Vein endothelial cell (primary cell): ENCODE results near the gene GAMT. TPM values are rescaled to one million over a fixed set of nuclear protein-coding genes. Genes with fewer than 3 reads are reported as not detected.

Source experiments
- total RNA-seq: library from RNA; depleted of rRNA; stranded (reverse); fragments of >200 nt; gene quantifications from 2 replicates; pipeline ENCODE4 v1.2.3, GENCODE V29; 2012

The GAMT gene
- total RNA-seq = 20.1 and 31.0 TPM in 2 replicates

GRCh38 chr19:1401138-1401888, at the start of gene GAMT:
GAMT (minus strand) TSS chr19:1401542; CDS start chr19:1401476, 66 bp downstream.

GRCh38 chr19:1449467-1450442, 48.4 kb upstream of the GAMT start, which contains the start of gene APC2:
APC2 (plus strand) TSS chr19:1450121; CDS start chr19:1453002, 2,881 bp downstream.

GRCh38 chr19:1438035-1438932, 36.9 kb upstream of the GAMT start, which contains the start of gene RPS15:
RPS15 (plus strand) TSS chr19:1438396; CDS start chr19:1438426, 30 bp downstream.

GRCh38 chr19:1407528-1408299, 6.4 kb upstream of the GAMT start, which contains the start of gene DAZAP1:
DAZAP1 (plus strand) TSS chr19:1407586; CDS start chr19:1407774, 188 bp downstream.

GRCh38 chr19:1383312-1384084, 17.8 kb downstream of the GAMT start, which contains the start of gene NDUFS7:
NDUFS7 (plus strand) TSS chr19:1383907; CDS start chr19:1383927, 20 bp downstream.

Other genes with a start within 250 kb of the GAMT start
- 38.4 and 40.5 TPM in 2 replicates for gene SBNO2, start 227.3 kb downstream of the GAMT start, total RNA-seq
- 71.0 and 85.6 TPM in 2 replicates for gene STK11, start 195.8 kb downstream of the GAMT start, total RNA-seq
- 6.4 and 7.2 TPM in 2 replicates for gene CBARP, start 163.5 kb downstream of the GAMT start, total RNA-seq
- 18.0 and 24.8 TPM in 2 replicates for gene ATP5F1D, start 159.8 kb downstream of the GAMT start, total RNA-seq
- 23.3 and 24.8 TPM in 2 replicates for gene MIDN, start 153.0 kb downstream of the GAMT start, total RNA-seq
- 308 and 317 TPM in 2 replicates for gene CIRBP, start 132.2 kb downstream of the GAMT start, total RNA-seq
- 24.7 and 32.7 TPM in 2 replicates for gene FAM174C, start 126.0 kb downstream of the GAMT start, total RNA-seq
- gene EFNA2, start 115.7 kb downstream of the GAMT start, total RNA-seq = 0.57 and 1.3 TPM in 2 replicates
- 54.9 and 59.0 TPM in 2 replicates for gene NDUFS7, start 17.6 kb downstream of the GAMT start, total RNA-seq
- gene DAZAP1, start 6.0 kb upstream of the GAMT start, total RNA-seq = 63.0 and 78.0 TPM in 2 replicates
- 657 and 725 TPM in 2 replicates for gene RPS15, start 36.9 kb upstream of the GAMT start, total RNA-seq
- under 0.01 and 0.10 TPM in 2 replicates for gene APC2, start 48.6 kb upstream of the GAMT start, total RNA-seq
- gene C19orf25, start 77.7 kb upstream of the GAMT start, total RNA-seq = 26.4 and 31.4 TPM in 2 replicates
- gene PCSK4, start 88.8 kb upstream of the GAMT start, total RNA-seq = 1.5 and 1.6 TPM in 2 replicates
- 0.86 and 0.98 TPM in 2 replicates for gene REEP6, start 89.6 kb upstream of the GAMT start, total RNA-seq
- gene ADAMTSL5, start 111.5 kb upstream of the GAMT start, total RNA-seq = 0.65 TPM in 1 of 2 replicates, not detected in the other
- not detected in 2 replicates for gene PLK5, start 122.5 kb upstream of the GAMT start, total RNA-seq
- 103 and 152 TPM in 2 replicates for gene MEX3D, start 166.8 kb upstream of the GAMT start, total RNA-seq
- gene MBD3, start 191.3 kb upstream of the GAMT start, total RNA-seq = 101 and 111 TPM in 2 replicates
- 41.7 and 59.1 TPM in 2 replicates for gene UQCR11, start 203.9 kb upstream of the GAMT start, total RNA-seq